Suppressor macrophage treated with lipopolysaccharide for 1 hour (primary cell): ENCODE results near the gene ING2.

ENCODE experiments used
- DNase-seq, 3 donors: peaks; one replicate each; pipeline ENCODE4 v3.0.0-alpha.2; 2020 to 2022

Gene ING2

GRCh38 chr4:183499801-183500200 lies 5.1 kb upstream of the ING2 start:
- DNase-seq: peak; percentile 39 to 85 (median 73)

DNA sequence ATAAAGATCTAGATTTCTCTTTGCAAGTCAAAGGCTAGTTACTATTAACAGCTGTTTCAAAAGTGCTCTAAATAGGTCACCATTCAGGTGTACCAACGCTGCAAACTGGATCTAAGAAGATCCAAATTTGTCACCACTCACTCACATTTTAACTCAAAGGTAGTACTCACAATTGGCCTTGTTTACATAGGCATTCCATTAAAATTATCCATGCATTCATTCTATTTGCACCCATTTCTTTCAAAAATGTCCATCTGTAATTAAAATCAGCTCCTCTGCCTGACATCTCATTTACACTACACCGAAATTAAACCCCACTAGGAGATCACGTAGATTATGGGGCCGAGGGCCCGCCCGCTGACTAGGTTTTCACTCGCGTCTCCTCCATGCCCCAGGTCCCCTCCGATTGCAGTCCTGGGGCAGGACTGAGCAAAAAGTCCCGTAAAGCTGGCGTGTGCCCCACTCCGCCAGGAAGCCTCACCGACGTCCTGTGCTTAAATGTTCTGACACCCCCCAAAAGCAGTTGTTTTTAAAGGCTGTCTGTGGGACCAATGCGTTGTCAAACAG lies 1.3 kb upstream of the ING2 start:
- peak in 1 of 3 donors; percentile 21 for DNase-seq

DNA sequence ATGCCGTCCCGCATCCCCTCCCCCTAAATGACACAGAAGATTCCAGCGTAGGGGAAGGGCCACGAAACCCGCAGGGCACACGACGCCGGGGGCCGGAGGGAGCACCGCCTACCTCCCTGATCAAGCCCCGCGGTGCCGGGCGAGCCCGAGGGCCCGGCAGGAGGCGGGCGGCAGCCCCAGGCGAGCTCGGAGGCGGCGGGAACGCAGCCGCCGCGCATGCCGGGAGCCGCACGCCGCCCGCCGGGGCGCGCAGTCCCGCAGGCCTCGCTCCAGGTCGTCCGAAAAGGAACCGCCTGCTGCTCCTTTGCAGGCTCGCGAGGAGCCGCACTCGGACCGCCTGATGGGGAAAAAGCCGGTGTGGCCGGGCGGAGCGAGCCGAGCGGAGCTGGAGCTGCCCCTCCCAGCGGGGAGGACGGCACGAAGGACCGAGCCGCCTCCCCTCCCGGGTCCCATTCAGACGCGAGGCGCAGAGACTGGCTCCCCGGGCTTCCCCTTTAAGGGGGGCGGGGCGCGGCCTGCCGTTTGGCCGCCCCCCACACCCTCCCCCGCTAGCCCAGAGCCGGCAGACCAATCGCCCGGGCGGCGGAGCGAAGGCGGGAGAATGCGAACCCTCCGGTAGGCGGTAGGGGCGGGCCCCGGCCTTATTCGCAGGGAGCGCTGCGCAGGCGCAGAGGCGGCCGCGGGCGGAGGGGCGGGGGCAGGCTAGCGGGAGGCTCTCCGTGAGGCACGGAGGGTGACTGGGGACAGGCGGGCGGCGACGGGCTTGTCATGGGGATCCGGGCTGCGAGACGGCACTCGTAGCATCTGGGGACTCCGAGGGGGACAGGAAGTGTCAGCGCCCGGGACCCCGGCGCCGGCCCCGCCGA lies 561 bp upstream of the ING2 start:
- DNase-seq: peak; percentile 99 to 100 (median 100)

DNA sequence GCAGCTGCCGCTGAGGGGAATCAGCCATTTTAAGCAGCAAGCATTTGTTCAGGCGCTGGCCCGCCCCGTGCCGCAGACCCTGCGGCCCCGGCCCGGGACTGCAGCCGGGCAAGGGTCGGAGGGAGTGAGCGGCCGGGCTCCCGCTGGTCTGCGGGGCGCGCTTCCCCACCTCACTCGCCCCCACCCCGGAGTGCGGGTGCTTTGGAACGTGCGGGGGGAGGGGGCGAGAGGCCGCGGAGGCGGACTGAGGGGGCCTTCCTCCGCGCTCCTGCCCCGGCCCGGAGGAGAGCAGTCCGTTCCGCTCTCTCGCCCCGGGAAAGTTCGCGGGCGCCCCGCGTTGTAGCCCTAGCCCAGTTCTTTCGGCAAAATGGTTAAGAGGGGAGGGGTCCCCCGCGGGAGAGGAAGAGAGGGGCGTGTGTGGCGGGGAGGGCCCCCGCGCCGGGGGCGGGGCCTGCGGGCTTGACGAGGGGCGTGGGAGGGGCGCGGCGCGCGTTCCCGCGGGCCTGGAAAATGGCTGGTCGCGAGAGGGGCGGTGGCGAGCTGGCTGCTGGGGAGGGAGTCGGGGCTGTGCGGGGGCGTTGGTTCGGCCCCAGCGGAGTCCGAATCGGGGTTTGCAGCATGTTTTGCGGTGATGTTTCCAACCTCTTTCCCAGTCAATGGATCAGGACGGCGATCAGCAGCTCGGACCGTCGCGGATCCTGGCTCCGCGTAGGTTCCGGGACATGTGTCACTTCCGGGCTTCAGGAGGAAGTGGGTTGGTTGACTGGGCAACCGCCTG lies 942 bp downstream of the ING2 start:
- peak; percentile 90 to 95 (median 91) for DNase-seq

DNA sequence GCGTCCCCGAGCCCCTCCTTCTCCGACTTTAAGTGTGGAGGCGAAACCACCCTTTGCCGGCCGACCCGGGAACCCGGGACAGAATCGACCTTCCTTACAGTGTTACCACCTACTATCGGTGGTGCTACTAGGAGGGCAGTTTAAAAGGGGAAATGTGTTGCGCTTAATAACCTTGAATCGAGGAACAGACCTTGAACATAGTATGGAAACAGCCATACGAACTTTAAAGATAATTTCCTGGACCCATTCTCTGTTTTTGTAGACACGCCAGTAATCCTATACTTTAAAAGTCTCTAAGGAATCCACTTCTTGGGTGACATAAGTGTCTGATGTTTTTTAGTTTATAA lies 1.5 kb downstream of the ING2 start:
- no peak for DNase-seq

DNA sequence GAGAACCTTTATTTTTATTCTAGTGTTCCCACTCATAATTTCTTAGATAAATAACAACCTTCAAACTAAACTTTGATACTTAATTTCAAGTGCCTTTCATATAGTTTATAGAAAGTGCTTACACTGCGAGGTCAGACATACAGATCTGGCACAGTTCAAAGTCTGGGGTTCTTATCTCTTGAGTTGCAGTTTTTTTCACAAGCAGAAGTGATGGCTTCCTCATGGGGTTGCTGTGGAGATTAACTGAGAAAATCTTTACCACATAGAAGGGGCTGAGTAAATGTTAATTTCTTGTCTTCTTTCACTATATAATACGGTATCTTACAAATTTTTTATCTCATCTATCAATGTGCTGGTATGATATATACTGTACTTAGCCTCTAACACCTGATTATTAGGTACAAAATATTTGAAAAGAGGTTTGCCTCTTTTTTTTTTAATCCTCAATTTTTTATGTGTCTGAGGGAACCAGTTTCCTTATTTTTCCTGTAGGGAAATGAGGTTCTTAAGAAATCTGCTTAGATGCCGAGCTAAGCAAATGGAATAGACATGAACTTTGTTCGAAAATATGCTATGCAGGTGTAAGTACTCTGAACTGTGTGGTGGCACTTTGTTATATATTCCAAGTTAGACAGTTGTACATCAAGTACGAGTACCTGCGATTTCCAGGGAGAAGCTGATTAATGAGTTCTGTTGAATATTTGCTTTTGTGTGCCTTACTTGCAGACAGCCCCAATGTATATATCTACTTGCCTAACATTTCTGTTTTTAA lies 3.3 kb downstream of the ING2 start:
- DNase-seq: peak; percentile 13 to 37 (median 20)

GRCh38 chr4:183508697-183509335 lies 4.0 kb downstream of the ING2 start:
- peak in 1 of 3 donors; percentile 28 for DNase-seq

DNA sequence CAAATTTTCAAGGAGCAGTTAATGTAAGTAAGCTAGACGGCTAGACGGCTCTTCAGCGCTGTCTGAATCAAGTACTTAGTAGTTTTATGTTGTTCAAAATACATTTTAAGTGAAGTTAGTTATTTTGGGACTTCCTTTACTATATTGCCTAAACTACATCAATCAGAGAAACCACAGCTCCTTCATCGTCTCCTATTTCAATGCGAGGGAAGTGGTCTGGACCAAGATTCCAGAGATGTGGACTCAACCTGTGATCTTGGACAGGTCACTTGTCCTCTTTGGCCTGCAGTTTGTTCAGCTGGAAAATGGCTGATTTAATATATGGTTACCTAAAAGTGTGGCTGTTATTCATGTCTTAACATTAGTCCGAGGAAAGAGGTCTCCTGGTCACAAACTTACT lies 10.6 kb downstream of the ING2 start:
- DNase-seq: no peak

GRCh38 chr4:183517194-183517593 lies 12.3 kb downstream of the ING2 start:
- DNase-seq: no peak

GRCh38 chr4:183517781-183518180 lies 12.9 kb downstream of the ING2 start:
- DNase-seq: no peak

- DNase-seq: no peak
These were observed 18.0 kb downstream of the ING2 start for GRCh38 chr4:183522821-183523220.

DNA sequence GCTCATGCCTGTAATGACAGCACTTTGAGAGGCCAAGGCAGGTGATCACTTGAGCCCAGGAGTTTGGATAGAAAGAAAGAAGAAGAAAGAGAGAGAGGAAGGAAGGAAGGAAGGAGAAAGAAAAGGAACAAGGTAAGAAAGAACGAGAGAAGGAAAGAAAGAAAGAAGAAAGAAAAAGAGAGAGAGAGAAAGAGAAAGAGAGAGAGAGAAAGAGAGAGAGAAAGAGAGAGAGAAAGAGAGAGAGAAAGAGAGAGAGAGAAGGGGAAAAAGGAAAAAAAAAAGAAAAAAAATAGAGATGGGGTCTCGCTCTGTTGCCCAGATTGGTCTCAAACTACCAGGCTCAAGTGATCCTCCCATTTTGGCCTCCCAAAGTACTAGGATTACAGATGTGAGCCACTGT lies 22.5 kb downstream of the ING2 start:
- DNase-seq: no peak

DNA sequence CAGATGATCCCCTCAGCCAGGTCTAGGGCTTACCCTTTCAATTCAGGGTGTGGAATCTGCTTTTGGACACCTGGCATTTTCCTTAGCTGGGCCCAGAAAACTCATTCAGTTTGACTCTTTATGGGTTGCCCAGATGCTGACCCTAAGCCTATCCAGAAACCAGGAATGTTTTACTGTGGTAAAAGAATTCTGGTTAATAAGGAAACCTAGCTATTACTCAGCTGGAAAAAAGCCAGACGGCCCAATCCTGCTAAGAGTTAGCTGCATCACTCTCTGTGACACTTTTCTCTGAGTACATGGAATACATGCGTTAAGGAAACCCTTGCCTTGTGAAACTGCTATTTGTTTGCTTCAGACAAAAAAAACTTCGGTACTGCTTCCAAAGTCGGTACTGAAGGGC lies 28.0 kb downstream of the ING2 start:
- no peak for DNase-seq

DNA sequence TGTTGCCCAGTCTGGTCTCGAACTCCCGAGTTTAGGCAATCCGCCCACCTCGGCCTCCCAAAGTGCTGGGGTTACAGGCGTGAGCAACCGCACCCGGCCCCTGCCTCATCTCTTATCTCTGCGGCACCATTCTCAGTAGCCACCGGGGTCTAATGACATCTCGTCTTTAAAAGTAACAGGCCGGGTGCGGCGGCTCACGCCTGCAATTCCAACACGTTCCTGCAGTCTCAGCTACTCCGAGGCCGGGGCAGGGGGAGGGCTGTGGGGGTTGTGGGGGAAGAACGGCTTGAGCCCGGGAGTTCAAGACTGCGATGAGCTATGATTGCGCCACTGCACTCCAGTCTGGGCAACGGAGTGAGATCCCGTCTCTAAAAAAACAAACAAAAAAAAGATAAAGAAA lies 28.8 kb downstream of the ING2 start:
- DNase-seq: no peak

DNA sequence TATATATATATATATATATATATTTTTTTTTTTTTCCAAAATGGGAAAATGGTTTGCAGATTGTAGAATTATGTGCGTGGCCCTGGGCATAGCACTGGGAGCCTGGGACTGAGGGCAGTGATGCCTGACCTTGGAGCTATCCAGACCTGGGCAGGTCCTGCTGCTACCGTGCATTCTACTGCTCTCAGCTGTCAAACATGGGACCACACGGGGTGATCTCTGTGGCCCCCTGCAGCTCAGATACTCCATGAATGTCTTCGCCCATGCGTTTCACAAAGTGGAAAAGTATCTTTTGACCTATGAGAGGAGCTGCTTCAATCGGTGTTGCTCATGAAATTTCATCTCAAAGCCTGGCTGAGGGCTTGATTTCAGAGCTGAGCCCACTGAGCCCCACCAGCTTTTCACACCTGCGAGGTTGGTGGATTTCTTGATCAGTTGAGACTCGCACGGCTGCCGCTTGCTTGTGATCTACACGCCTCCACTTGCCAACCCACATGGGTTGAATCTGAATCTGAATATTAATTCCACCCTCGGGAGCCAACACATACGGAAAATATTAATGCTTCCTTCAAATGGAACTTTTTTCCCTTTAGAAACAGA lies 35.7 kb downstream of the ING2 start:
- no peak for DNase-seq

DNA sequence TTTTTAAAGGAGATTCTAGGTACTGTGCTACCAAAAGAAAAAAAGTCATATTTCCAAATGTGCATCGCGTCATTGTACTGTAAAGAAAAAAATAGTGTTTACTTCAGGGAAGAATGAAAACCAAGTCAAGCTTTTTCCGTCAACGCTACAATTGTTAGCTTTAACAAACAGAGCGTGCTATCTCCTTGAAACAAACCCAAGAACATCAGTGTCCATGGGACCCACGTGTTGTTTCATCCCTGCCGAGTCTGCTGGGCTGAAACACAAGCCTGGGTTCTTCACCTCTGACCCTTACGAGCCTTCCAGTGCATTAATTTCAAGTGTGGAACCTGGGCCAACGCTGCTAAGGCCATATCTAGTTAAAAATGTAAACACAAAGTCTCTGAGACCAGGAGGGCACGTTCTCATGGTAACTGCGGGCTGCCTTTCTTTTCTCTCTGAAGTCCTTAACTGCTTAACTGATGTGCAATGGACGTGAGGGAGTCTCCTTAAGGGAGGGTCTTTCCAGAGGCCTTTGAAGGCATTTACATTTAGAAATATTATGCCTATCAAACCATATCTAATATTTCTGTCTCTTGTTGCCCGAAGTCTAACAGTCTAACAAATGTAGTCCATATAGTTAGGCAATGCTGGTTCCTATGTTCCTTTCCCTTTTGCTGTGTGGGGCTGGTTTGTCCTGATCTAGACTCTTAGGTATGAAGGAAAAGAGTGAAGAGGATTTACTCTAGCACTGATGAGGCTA lies 36.3 kb downstream of the ING2 start:
- DNase-seq: no peak

- no peak for DNase-seq
These were observed 36.8 kb downstream of the ING2 start for GRCh38 chr4:183541752-183542040.

DNA sequence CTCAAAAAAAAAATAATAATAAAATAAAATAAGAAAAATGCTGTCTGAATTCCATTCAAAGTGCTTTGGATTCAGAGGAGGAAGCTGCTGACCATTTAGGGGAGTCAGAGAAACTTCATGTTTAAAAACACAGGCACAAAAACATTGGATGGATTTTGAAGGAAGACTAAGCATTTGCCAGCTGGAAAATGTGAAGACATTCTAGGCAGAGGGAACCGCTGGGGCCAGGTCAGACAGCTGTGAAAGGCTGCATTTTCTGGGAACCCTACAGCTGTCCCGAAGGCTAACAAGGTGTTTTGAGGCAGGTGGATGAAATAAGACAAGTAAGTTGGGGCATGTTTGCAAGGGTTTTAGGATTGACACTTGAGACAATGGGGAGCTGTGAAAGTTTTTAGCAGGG lies 38.6 kb downstream of the ING2 start:
- DNase-seq: no peak

- peak; percentile 61 to 68 (median 65) for DNase-seq
These were observed 39.3 kb downstream of the ING2 start for GRCh38 chr4:183544109-183544508.

GRCh38 chr4:183546376-183546775 lies 41.5 kb downstream of the ING2 start:
- DNase-seq: no peak

DNA sequence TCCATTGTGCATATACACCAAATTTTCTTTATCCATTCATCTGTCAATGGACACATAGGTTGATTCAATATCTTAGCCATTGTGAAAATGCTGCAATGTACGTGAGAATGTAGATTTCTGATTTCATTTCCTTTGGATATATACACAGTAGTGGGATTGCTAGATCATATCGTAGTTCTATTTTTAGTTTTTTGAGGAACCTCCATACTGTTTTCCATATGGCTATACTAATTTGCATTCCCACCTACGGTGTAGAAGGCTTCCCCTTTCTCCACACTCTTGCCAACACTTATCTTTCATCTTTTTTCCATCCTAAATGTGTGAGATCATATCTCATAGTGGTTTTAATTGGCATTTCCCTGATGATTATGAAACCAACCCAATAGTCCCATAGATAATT lies 43.4 kb downstream of the ING2 start:
- peak; percentile 4 to 46 (median 16) for DNase-seq
